GM19025 (cell line): ENCODE data around the gene NPAS2.

Experiments used
- ATAC-seq: cut with Tn5 transposase; IDR thresholded peaks from one replicate; pipeline ENCODE4 v1.9.1; 2021; ENCODE audit warnings: mild to moderate bottlenecking, low read depth, moderate library complexity; ENCODE audit not compliant: unreplicated experiment

The NPAS2 gene

GRCh38 chr2:100983201-100983600, 163.3 kb downstream of the NPAS2 start:
- no peak for ATAC-seq

GRCh38 chr2:100983684-100984310, 163.9 kb downstream of the NPAS2 start:
- no peak for ATAC-seq

GRCh38 chr2:100984892-100985307, 165.0 kb downstream of the NPAS2 start:
- no peak for ATAC-seq

- ATAC-seq, result no peak
Measured at GRCh38 chr2:100986157-100986556, 166.2 kb downstream of the NPAS2 start.

- no peak for ATAC-seq
Measured at GRCh38 chr2:100987536-100987935, 167.6 kb downstream of the NPAS2 start.

- ATAC-seq, result no peak
Measured at GRCh38 chr2:100987974-100988373, 168.0 kb downstream of the NPAS2 start.

- no peak for ATAC-seq
Measured at GRCh38 chr2:100988630-100989417, 168.9 kb downstream of the NPAS2 start.

- no peak for ATAC-seq
Measured at GRCh38 chr2:100989666-100990065, 169.7 kb downstream of the NPAS2 start.

- ATAC-seq, result no peak
Measured at GRCh38 chr2:100990166-100990565, 170.2 kb downstream of the NPAS2 start.

- no peak for ATAC-seq
Measured at GRCh38 chr2:100990650-100991403, 170.9 kb downstream of the NPAS2 start.

GRCh38 chr2:100991404-100991773, 171.4 kb downstream of the NPAS2 start:
- no peak for ATAC-seq

- ATAC-seq, result no peak
Measured at GRCh38 chr2:100992262-100992661, 172.3 kb downstream of the NPAS2 start.

GRCh38 chr2:100993294-100993693, 173.4 kb downstream of the NPAS2 start:
- ATAC-seq, result no peak

- no peak for ATAC-seq
Measured at GRCh38 chr2:100995309-100996075, 175.6 kb downstream of the NPAS2 start.

- ATAC-seq, result no peak
Measured at GRCh38 chr2:100997509-100998234, 177.7 kb downstream of the NPAS2 start.

- no peak for ATAC-seq
Measured at GRCh38 chr2:100998235-100998573, 178.3 kb downstream of the NPAS2 start.

GRCh38 chr2:100999995-101000394, 180.1 kb downstream of the NPAS2 start:
- no peak for ATAC-seq

- peak; percentile 96 for ATAC-seq
Measured at GRCh38 chr2:101001691-101002561, 182.0 kb downstream of the NPAS2 start, which contains the start of gene RPL31. RPL31 (plus strand) TSS chr2:101002289; CDS start chr2:101002702, 413 bp downstream.
